ENCODE data around the gene CPXM2.

The CPXM2 gene

DNA sequence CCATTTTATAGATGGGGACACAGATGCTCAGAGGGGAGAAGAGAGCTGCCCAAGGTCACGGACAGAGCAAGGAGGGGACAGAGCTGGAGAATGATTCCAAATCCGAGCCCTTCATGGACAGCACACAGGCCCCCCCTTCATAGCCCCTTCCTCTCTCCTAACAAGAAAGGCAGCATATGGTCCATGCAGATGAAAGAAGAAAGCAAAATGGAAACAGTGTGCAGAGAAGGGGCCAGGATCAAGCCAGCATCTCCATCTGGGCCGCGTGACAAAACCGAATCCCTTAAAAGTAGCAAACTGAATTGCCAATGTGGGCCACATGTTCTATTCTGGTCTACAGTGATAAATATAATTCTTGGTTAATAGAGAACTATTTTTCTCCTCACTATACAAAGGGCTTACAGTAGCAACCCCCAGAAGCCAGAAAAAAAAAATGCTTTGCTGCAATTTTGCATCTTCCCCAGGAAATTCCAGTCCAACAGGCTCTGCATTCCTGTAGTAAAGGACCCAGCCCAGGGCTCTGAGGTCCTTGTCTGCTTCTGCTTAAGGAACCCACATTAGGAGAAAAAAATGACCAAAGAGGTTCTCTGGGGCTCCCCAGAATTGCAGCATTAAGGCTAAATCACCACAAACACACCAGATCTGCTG is 7.8 kb downstream of the CPXM2 start:
- TF ChIP-seq CTCF (conservative IDR thresholded peaks at IDR 0.05; ENCODE audit: low read depth) = no peak
- no peak for DNase-seq (ENCODE audit: low spot score)
- POLR2A ChIA-PET (ENCODE audit: low non-redundant PET) = no interaction called here
- H3K27ac ChIP-seq = no peak overlapping the region
- CTCF ChIA-PET = no interaction called here

- no peak for TF ChIP-seq CTCF (conservative IDR thresholded peaks at IDR 0.05; ENCODE audit: low read depth)
- no peak overlapping the region for H3K27ac ChIP-seq
- POLR2A ChIA-PET (ENCODE audit: low non-redundant PET) = no interaction called here
- CTCF ChIA-PET = no interaction called here
- DNase-seq (ENCODE audit: low spot score) = no peak
Measured at GRCh38 chr10:123882681-123883445, 8.7 kb downstream of the CPXM2 start.

DNA sequence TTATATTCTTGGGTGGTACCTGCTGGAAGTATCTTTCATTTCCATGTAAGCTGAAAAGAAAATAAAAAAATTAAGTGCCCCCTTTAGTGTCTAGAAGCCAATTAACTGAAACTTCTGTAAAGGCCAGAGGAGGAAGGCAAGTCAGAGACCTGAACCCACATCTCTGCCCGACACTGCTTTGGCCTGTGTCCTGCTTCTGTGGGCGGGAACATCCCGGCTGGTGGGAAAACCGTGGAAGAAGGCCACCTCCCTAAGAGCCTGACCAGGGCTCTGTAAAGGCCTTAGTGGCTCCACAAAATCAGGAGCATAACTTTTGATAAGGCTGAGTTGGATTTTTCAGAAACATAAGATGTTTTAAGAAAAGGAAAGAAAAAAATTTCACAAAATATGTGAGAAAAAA is 9.4 kb downstream of the CPXM2 start:
- no peak for TF ChIP-seq CTCF (conservative IDR thresholded peaks at IDR 0.05; ENCODE audit: low read depth)
- no peak for DNase-seq (ENCODE audit: low spot score)
- no peak overlapping the region for H3K27ac ChIP-seq
- ChIA-PET CTCF (no interaction called here), POLR2A (ENCODE audit: low non-redundant PET) (no interaction called here)

DNA sequence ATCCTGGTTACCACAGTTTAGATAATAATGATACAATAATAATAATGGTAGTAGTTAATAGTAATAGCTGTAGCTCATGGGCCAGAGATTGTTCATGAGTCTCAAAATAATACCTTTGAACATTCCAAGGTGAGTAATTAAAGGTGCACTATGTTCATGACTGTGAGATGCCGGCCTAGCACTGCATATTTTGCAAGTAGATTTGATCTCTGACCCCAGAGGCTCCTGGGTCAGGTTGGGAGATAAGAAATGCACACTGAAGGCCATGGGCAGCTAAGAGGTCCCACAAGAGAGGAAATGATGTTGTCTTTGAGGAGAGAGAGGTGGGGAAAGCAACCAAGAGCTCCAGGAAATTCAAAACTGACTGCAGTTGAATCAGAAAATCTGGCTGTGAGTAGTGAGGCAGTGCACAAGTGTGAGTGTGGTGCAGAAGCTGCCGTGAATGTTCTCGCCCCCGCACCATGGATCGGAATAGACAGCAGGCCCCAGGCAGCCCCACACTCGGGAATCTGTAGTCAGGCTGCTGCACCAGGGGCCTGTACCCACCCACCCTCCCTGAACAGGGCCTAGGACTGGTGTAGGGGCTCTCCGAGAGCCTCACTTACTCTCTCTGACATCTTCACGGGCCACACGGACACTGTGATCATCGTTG is 11.9 kb downstream of the CPXM2 start:
- no peak for DNase-seq (ENCODE audit: low spot score)
- ChIA-PET POLR2A (ENCODE audit: low non-redundant PET) (no interaction called here), CTCF (no interaction called here)
- no peak for TF ChIP-seq CTCF (conservative IDR thresholded peaks at IDR 0.05; ENCODE audit: low read depth)
- H3K27ac ChIP-seq = no peak overlapping the region

DNA sequence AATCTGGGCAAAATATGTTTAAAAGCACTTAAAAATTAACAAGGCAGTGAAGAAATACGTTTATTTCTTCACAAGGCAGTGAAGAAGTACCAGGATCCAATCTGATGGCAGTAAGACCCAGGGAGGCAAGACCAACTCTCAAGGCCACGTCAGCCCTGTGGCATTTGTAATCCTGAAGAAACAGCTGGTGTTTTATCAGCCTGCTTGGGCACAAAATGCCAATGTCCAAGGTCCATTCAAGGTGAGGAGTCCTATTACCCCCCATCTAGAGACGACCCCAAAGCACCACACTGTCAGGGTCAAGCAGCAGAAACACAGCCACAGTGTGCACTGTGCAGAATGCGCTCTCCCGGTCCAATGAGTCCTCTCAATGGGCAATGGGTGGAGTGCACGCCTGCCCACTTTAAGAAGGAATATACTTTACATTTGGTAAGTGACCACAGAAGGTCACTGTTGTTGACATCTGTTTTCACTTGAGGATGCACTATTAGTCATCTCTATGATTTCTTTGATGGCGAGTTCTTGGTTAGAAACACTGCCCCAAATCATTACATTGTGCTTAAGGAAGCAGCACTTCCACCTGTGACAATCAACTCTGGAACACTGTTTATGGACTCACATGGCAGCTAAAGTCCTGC is 12.8 kb downstream of the CPXM2 start:
- DNase-seq (ENCODE audit: low spot score) = no peak
- ChIA-PET POLR2A (ENCODE audit: low non-redundant PET) (no interaction called here), CTCF (interaction anchor here (0.6 kb wide), 1 partner anchor 30 kb away, joined by 4 read pairs; no protein-coding TSS in a partner anchor)
- TF ChIP-seq CTCF (conservative IDR thresholded peaks at IDR 0.05; ENCODE audit: low read depth) = no peak
- H3K27ac ChIP-seq = no peak overlapping the region

- ChIA-PET POLR2A (ENCODE audit: low non-redundant PET) (no interaction called here), CTCF (no interaction called here)
- no peak for TF ChIP-seq CTCF (conservative IDR thresholded peaks at IDR 0.05; ENCODE audit: low read depth)
- DNase-seq (ENCODE audit: low spot score) = no peak
- no peak overlapping the region for H3K27ac ChIP-seq
Measured at GRCh38 chr10:123870260-123870659, 21.3 kb downstream of the CPXM2 start.

Data from RWPE1 (cell line).